Gastroesophageal sphincter (tissue), 4 donors: ENCODE measurements around the gene IMP3. TPM values are rescaled to one million over a fixed set of nuclear protein-coding genes. Genes with fewer than 3 reads are reported as not detected.

ENCODE experiments used
- ATAC-seq: fragments of 150-250 bp; one replicate; pipeline ENCODE4 v1.9.1; 2016; ENCODE audit warnings: mild to moderate bottlenecking, moderate library complexity
- H3K27ac ChIP-seq, 4 donors: fragments of 200-600 bp; sonication (generic) in 3 of 4; 1 replicate in 3 of 4; 2 replicates in 1 of 4; pipeline ENCODE4 v1.5.1; 2016 to 2019
- H3K27me3 ChIP-seq: fragments of 200-600 bp; sonication (generic); one replicate; pipeline ENCODE4 v1.5.1; 2019
- H3K36me3 ChIP-seq, 2 donors: fragments of 200-600 bp; sonication (generic); one replicate each; pipeline ENCODE4 v1.5.1; 2019; ENCODE audit warnings: control low read depth in 1 of 2
- H3K4me1 ChIP-seq, 3 donors: fragments of 200-600 bp; sonication (generic); 1 replicate in 2 of 3; 2 replicates in 1 of 3; pipeline ENCODE4 v1.5.1; 2016 to 2019; ENCODE audit warnings: control low read depth in 2 of 3
- H3K4me3 ChIP-seq, 2 donors: fragments of 200-600 bp; sonication (generic); one replicate each; pipeline ENCODE4 v1.5.1; 2019; ENCODE audit warnings: mild to moderate bottlenecking in 1 of 2, moderate library complexity in 1 of 2
- H3K9me3 ChIP-seq, 3 donors: fragments of 200-600 bp; sonication (generic); one replicate each; pipeline ENCODE4 v1.5.1; 2017 to 2019; ENCODE audit warnings: control low read depth in 2 of 3
- CTCF ChIP-seq, 4 experiments: fragments of 200-600 bp in 2 of 4; fragments of 450-650 bp in 2 of 4; sonication (generic) in 1 of 4; IDR thresholded peaks; one replicate each; pipeline ENCODE4 v1.5.1; 2017 to 2019; ENCODE audit warnings: antibody characterized with exemption in 4 of 4, mild to moderate bottlenecking in 2 of 4, moderate library complexity in 2 of 4
- EP300 ChIP-seq: sonication (generic); formaldehyde crosslinking; IDR thresholded peaks from one replicate; pipeline ENCODE4 v1.6.1; 2017; ENCODE audit warnings: antibody characterized with exemption, mild to moderate bottlenecking
- POLR2A ChIP-seq, 2 donors: fragments of 450-650 bp; IDR thresholded peaks; one replicate each; pipeline ENCODE4 v1.6.1; 2017; ENCODE audit warnings: antibody characterized with exemption in 2 of 2, mild to moderate bottlenecking in 2 of 2, moderate library complexity in 1 of 2
- POLR2AphosphoS5 ChIP-seq: sonication (generic); formaldehyde crosslinking; IDR thresholded peaks from one replicate; pipeline ENCODE4 v1.6.1; 2017; ENCODE audit warnings: antibody characterized with exemption
- WGBS, 2 donors: methylation state at CpG; one replicate each; pipeline ENCODE4 v1.1.5; 2018; ENCODE audit warnings: low coverage in 1 of 2; 5-methylcytosine and 5-hydroxymethylcytosine counted together
- total RNA-seq, 4 donors: library from RNA; depleted of rRNA; stranded (reverse); fragments of >200 nt; gene quantifications; one replicate each; pipeline ENCODE4 v1.1.0, GENCODE V29; 2016

The IMP3 gene
- total RNA-seq, 4 donors from 2014 or later, result 72.8 to 94.9 (median 85.5) TPM

- peak in 1 of 4 experiments; percentile 0 for TF ChIP-seq CTCF (IDR thresholded peaks at IDR 0.05)
- no peak for TF ChIP-seq POLR2A (IDR thresholded peaks at IDR 0.05)
- Histone ChIP-seq H3K9me3 (no peaks in the 10 kb centered on the region), H3K4me3 (peak overlapping the region; percentile 86 to 90), H3K27ac (peak overlapping the region; percentile 92 to 98 (median 96)), H3K27me3 (no peaks in the 10 kb centered on the region), H3K4me1 (peaks cover 2 to 67% (median 48%) of the 10 kb centered on the region in 3 donors), H3K36me3 (peaks cover 0 to 9% of the 10 kb centered on the region in 2 donors)
- 0 to 1% methylated on average over 15 to 16 of the region's 34 CpGs for WGBS, 2 donors
- ATAC-seq, result peak; percentile 23
Measured at GRCh38 chr15:75648156-75649000, 8.4 kb upstream of the IMP3 start.

- peak within 1 kb of the TSS; percentile 86 to 90 for H3K4me3 ChIP-seq
- ATAC-seq, result peak; percentile 87
- peak within 1 kb of the TSS; percentile 92 to 98 (median 96) for H3K27ac ChIP-seq
- TF ChIP-seq POLR2AphosphoS5 (peak; percentile 57), CTCF (IDR thresholded peaks at IDR 0.05) (peak in 3 of 4 experiments; percentile 30 to 78 (median 68)), POLR2A (IDR thresholded peaks at IDR 0.05) (peak; percentile 84 to 88), EP300 (no peak)
- H3K36me3 ChIP-seq, result peaks cover 0 to 6% of the 10 kb centered on the region in 2 donors
- no peaks in the 10 kb centered on the region for H3K9me3 ChIP-seq
- H3K4me1 ChIP-seq, result peaks cover 2 to 59% (median 40%) of the 10 kb centered on the region in 3 donors
- no peaks in the 10 kb centered on the region for H3K27me3 ChIP-seq
- 0% methylated on average over 1 to 3 of the region's 76 CpGs for WGBS, 2 donors
Measured at GRCh38 chr15:75647370-75648155, 7.5 kb upstream of the IMP3 start, which contains the start of gene SNX33. Gene SNX33 (plus strand): TSS chr15:75647912. CDS start chr15:75649103, 1,191 bp downstream.

GRCh38 chr15:75646944-75647364 lies 6.9 kb upstream of the IMP3 start:
- Histone ChIP-seq H3K27me3 (no peaks in the 10 kb centered on the region), H3K4me3 (peak overlapping the region; percentile 86 to 90), H3K9me3 (no peaks in the 10 kb centered on the region), H3K27ac (peak overlapping the region; percentile 92 to 98 (median 96)), H3K36me3 (peaks cover 0 to 6% of the 10 kb centered on the region in 2 donors), H3K4me1 (peaks cover 2 to 52% (median 34%) of the 10 kb centered on the region in 3 donors)
- 0% methylated on average over 4 of the region's 26 CpGs; no CpG with 5 or more reads in 1 of the 2 donors for WGBS, 2 donors
- TF ChIP-seq POLR2AphosphoS5 (peak; percentile 58), CTCF (IDR thresholded peaks at IDR 0.05) (no peak), EP300 (no peak), POLR2A (IDR thresholded peaks at IDR 0.05) (peak in 1 of 2 donors; percentile 25)
- peak; percentile 20 for ATAC-seq

GRCh38 chr15:75646112-75646943 lies 6.3 kb upstream of the IMP3 start:
- 11% methylated on average over 4 of the region's 5 CpGs; no CpG with 5 or more reads in 1 of the 2 donors for WGBS, 2 donors

More at GRCh38 chr15:75646112-75646943, 6.3 kb upstream of the IMP3 start:
- H3K27ac ChIP-seq, result peak overlapping the region; percentile 92 to 98 (median 96)
- TF ChIP-seq EP300, result no peak
- TF ChIP-seq POLR2A (IDR thresholded peaks at IDR 0.05), result no peak
- no peak for TF ChIP-seq CTCF (IDR thresholded peaks at IDR 0.05)
- no peak for TF ChIP-seq POLR2AphosphoS5
- H3K36me3 ChIP-seq, result peaks cover 0 to 6% of the 10 kb centered on the region in 2 donors
- H3K4me1 ChIP-seq, result peaks cover 2 to 46% (median 28%) of the 10 kb centered on the region in 3 donors
- ATAC-seq, result no peak
- H3K27me3 ChIP-seq, result no peaks in the 10 kb centered on the region
- peak overlapping the region; percentile 86 to 90 for H3K4me3 ChIP-seq
- H3K9me3 ChIP-seq, result no peaks in the 10 kb centered on the region
